Glomerular visceral epithelial cell (primary cell): ENCODE results near the gene APOA5.

Source experiments
- DNase-seq: peaks from one replicate; pipeline ENCODE4 v3.0.0-alpha.2; 2016; ENCODE audit errors: extremely low spot score

APOA5 gene

DNA sequence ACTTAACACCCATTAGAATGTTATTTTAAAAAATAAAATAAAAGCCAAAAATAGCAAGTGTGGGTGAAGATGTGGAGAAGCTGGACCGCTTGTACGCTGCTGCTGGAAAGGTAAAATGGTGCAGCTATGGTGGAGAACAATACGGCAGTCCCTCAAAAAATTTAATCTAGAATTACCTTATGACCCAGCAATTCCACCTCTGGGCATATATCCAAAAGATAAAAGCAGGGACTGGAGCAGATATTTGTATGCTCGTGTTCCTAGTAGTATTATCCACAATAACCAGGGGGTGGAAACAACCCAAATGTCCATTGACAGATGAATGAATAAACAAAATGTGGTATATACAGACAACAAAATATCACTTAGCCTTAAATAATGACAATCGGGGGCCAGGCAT is 6.1 kb upstream of the APOA5 start:
- DNase-seq: no peak

DNA sequence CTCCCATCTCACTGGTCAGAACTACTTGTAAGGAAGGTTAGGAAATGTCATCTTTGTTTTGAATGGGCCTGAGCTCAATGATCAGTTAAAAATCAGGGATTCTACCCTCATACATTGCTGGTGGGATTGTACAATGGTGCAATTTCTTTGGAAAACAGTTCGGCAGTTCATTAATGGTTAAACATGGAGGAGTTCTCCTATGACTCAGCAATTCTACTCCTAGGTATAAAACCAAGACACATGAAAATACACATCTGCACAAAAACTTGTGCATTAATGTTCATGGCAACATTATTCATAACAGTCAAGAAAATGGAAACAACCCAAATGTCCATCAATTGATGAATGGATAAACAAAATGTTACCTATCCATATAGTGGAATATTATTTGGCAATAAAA is 4.9 kb upstream of the APOA5 start:
- no peak for DNase-seq

DNA sequence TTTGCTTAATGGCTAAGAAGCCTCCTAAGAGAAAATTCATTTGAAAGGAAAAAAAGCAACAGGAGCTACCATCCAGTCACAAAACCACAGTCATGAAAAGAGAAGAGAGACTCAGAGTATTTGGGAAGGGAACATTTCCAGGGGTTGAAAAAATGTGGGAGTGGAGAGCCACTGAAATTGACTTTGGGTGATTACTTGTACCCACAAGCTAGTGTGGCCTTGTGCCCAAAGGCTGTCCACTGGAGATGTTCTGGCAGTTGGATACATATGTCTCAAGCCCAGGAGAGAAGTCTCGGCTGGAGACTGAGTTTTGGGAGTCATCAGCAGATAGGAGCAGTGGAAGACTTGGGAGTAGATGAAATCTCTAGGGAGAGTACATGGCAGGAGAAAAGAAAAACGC is 3.2 kb upstream of the APOA5 start:
- DNase-seq: no peak

DNA sequence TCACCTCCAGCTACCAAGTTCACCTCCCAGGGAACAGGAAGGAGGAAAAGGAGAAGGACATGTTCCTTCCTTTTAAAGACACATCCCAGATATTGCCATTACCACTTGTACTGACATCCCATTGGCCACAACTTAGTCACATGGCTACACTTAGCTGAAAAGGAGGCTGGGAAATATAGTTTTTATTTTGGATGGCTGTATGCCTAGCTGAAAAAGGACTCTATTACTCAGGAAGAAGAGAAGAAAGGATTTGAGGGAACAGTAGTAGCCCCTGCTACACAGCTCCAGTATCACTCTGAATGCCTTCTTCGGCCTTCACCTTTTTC is 2.1 kb upstream of the APOA5 start:
- DNase-seq: no peak

DNA sequence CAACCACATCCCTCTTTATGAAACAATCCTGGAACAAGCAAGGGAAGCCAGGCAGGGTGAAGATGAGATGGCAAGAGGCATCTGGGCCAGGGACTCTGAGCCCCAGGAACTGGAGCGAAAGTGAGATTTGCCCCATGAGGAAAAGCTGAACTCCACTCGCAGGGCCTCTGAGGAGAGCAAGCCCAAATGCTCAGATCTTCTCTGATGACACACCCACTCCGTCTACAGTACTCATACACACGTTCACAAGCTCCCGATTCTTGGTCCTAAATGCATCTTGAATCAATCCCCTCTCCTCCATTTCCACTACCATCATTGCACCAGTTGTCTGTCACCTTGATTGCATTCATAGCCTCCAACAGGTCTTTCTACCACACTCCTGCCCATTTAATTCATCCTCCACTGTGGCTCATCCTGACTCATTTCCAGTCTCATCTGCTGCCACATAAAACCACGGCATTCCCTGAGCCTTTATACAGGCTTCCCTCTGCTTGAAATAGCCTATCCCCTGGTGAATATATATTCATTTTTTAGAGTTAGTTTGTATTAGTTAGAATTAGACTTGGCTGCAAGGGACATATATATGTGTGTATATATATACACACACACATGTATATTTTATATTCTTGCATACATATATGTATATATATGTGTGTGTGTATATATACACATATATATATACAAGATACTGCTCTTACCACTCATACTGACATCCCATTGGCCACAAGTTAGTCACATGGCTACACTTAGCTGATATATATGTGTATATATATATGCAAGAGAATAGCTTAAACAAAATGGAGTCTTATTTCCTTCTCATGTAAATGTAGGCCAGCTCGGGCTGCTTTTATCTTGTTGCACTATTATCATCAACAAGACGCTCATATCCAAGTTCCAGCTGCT is 1.4 kb upstream of the APOA5 start:
- peak; percentile 61 for DNase-seq

DNA sequence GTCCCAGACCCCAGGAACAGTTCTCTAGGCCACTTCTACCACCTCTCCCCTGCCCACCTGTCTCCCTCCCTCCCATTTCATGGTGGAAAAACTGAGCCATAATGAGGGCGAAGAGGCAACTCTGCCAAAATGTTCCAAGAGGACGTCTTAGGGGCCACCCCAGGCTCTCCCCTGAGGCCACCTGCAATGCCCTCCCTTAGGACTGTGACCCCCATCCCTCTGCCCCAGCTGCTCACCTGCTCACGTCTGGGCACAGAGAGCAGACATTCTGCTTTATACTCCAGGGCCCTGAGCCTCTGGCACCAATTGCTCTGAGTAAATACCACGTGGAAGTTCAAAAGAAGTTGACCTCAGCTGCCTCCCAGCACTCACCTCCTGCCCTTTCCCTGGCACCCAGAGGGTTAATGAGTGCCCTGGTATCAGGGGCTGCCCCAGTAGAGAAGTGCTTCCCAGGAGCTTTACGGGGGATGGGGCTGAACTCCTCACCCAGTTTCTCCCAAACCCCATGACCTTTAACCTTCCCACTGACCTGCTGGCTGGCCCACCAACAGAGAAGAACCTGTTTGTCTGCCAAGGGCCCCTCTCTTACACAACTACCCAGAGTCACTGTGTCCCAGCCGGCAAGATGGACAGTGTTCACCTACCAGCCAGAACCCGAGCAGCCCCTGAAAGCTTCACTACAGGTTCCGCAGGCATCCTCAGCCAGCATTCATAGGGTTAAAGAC is 627 bp upstream of the APOA5 start:
- DNase-seq: no peak

DNA sequence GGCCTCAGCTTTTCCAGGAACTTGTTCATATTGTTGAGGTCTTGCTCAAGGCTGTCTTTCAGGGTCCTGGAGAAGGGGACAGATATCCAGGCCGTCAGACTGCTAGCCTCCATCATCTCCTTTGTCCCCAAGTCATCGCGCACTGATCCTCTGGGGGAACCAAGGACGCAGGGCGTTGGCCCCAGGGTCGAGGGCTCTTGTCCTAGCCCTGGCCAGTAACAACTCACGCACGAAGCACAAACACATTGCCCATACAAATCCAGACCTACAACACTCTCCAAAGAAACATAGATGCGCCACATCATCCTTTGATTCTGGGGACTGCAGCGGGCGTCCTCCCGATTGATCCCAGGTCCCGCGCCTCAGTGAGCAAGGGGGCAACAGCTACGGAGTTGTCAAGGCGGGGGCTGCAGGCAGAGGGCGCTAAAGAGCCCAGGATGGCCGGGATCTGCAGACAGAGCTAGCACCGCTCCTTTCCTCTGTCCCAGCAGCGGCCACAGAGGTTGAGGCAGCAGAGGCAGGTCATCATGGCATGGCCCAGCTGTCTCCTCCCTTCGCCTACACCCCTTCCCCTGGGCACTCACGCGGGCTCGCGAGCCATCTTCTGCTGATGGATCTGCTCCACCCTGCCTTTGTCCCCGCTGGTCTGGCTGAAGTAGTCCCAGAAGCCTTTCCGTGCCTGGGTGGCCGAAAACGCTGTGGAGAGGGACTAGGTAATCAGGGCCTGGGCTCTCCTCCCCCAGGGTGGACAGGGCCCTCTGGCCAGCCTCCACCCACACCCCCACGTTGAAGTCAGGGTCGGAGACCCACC is 472 bp downstream of the APOA5 start:
- peak; percentile 35 for DNase-seq

DNA sequence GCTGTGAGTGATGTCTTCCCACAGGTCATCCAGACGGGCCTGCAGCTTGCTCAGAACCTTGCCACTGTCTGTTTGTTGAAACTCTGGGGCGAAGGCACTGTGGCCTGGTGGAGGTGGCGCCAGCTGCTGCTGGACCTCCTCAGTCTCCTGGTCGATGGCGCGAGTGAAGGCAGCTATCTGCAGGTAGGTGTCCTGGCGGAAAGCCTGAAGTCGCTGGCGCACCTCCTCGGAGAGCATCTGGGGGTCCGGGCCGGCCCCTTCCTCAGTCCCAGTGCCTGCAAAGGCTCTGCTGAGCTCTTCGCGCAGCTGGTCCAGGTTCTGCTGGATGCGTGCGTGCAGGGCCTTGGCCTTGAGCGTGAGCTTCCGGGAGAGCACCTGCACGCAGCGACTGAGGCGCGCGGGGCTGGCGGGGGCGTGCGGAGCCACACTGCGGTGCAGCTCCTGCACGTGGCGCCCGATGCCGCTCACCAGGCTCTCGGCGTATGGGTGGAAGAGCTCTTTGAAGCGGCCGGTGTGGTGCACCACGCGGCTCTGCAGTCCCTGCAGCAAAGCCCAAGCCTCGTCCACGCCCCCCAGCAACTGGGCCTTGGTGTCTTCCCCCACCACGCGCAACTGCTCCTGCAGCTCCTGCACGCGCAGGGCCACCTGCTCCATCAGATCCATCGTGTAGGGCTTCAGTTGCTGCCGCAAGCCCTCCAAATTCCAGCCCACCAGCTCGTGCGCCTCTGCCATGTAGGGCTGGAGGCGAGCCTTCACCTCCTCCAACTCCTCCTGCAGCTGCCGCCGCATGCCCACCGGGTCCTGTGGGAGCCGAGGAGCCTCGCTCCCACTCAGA is 1.3 kb downstream of the APOA5 start:
- DNase-seq: no peak

DNA sequence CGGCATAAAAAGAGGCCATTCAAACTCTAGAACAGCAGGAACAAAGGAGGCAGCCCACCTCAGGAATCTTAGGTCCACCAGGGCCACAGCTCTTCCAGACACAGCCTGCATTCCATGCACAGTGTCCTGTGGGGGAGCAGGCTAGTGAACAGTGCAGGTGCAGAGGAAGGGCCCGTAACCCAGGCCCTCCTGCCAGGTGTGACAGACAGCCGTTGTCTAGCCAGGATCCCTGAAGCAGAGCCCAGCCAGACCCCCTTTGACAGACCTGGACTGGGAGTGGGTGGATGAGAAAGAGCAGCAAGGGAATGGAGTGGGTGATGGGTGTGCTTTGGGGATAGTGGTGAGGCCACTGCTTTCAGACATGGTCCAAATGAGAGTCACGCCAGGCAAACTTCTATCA is 2.7 kb downstream of the APOA5 start:
- no peak for DNase-seq

DNA sequence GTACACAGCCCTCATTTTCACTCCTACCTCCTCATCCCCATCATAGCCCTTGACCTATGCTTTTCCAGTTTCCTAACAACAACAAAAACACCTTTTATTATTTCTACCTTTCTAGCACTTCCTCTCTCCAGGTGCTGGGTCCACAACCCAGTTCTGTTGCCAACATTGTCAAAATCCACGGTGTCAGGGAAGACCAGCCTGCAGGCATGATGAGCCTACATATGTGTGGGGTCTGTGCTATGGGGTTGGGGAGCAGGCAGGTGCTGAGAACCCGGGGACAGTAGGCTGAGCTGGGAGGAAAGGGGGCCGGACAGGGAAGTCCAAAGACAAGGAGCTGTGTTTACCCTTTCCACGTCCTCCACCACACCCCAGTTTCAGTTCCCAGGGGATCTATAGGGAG is 3.1 kb downstream of the APOA5 start:
- DNase-seq: no peak

DNA sequence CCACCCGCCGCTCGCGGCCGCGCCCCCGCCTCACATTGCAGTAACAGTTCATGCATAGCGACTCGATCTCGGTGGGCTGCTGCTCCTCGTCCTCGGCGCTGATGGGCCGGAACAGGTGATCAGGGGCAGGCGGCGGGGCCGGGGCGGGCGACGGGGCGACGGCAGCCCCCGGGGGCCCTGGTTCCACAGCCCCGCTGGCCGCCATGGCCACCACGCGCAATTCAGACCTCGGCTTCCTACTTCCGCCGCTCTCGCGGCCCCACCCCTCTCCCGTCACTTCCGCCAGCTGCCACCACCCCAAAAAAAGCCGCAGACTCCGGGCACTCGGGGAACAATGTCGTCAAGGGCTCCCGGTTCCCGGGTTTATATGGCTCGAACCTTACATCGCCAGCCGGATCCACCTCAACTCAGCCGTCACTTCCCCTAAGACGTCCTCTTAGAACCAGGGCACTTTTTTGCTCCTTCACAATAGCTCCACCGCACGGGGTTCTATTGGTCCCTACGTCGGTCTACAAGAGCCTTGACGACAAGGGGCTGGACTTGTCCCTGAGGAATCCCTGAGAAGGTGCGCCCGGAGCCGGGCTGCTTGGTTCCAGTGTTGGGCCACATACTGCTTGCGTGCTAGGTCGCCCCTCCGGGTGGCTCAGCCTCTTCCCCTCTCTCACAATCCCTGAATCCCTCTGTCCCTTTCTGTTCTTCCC is 3.7 kb downstream of the APOA5 start, which contains the start of gene ZPR1:
TSS of gene ZPR1 (minus strand) at position 238 of the 701 bp plus-strand sequence. CDS start at position 205, 33 bp downstream.
- DNase-seq: peak; percentile 63

DNA sequence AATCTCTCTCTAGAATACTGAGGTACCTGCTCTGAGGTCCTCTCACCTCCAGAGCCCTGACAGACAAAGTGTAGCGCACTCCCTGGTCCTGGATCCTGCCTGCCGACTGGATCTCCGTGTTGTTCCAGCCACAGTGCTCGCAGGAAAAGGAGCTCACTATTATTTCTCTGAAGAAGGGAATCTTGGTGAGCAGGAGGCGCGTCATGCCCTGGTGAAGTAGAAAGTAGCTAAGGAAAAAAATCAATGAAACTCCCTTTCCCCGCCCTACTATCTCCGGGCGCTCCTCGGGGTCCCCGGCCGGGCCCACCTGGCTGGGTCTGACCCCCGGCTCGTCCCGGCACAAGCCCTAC is 4.3 kb downstream of the APOA5 start:
- no peak for DNase-seq

DNA sequence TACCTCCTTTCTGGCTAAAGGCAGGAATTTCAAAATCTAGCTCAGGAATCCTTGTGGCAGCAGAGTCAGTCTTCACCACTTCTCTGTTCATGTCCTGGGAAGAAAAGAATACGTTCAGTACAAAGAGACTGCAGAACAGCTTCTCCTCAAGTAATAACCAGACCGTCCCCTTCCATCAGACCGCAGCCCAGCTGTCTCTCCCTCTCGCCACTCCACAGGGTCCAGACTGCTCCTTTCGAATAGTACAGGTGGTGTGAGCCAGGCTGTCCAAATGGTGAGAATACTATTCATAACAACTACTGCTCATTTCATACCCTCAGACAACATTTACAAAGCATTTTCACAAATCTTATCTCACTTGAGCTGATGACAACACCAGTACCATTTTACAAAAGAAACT is 4.7 kb downstream of the APOA5 start:
- no peak for DNase-seq

DNA sequence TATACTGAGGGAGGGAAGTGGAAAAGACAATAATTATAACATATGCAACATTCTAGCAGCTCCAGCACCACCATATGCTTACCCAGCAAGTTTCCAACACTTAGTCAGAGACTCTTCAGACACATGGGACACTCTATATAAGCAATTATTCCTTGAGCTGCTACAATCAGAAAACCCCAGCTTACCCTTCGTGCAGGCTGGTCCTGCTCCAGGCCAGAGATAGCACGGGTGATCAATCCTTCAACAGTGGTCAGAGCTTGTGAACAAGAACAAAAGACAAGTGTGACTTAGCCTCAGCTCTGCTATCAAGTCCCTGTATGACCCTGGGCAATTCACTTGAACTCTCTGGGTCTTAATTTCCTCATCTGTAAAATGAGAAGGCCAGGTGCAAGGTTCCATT is 5.4 kb downstream of the APOA5 start:
- DNase-seq: no peak

DNA sequence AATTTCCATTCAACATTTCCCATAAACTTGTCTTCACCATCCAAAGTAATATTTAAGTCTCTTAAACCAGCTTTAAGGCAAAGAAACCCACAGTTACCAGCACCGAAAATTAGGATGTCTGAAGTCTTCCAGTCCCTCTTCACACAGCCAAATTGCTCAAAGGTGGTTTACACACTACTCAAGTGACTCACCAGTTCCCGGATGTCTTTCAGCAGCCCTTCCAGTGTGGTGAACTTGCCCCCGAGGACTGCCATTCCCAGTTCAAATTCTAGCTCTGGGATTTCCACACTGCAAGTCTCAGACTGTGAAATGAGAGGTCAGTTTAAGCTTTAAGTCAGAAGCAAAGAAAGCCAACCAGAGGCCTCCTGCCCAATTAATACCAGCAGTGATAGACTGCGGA is 9.0 kb downstream of the APOA5 start:
- DNase-seq: no peak

DNA sequence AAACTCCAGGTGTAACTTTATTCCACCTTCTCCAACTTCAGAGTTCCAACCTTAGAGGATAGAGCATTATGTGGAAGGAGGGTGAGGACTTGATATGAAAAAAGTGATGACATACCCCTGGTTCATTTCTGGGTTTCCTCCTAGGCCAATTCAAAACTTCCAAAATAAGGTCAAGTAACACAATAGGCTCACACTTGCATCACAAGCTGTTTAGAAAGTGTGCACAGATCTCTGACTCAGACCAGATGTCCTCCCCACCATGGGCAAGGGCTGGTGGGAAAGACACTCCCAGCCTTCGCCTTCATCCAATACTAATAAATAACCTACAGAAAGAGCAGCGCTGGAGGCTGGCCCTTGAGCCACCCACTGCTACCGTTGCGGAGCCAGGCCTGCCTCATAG is 13.1 kb downstream of the APOA5 start:
- DNase-seq: no peak

DNA sequence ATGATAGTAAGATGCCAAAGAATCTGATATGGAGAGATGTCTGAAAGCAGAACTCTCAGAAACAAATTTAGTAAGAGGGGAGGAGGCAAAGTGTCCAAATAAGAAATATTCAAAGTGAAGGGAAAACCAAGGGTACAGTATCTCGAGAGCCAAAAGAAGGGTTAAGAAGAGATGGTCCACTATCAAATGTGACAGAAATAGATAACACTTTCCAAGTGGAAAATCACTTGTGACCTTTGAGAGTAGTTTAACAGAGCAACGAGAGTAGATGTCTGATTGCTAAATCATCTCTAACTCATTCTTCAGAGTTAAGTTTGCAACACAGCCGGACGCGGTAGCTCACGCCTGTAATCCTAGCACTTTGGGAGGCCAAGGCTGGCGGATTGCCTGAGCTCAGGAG is 14.6 kb downstream of the APOA5 start:
- DNase-seq: no peak

DNA sequence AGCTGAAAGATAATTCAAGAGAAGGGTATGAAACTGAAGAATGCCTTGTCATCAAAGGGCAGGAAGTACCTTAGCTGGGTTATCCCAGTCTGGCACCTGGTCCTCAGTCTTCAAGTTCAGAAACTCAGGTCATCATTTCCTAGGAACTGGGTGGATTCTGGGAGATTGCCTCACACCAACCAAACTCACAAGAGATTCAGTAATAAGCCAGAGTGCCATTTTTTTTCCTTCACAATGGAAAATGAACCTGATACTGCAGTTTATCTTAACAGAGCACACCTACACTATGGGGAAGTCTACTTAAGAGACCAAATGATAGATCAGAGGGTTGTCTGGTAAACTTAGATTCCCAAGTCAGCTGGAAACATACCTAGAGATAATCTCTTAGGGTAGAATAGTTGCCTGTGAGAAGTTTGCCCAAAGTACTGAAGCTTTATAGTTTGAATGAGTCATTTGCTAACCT is 15.1 kb downstream of the APOA5 start:
- no peak for DNase-seq

DNA sequence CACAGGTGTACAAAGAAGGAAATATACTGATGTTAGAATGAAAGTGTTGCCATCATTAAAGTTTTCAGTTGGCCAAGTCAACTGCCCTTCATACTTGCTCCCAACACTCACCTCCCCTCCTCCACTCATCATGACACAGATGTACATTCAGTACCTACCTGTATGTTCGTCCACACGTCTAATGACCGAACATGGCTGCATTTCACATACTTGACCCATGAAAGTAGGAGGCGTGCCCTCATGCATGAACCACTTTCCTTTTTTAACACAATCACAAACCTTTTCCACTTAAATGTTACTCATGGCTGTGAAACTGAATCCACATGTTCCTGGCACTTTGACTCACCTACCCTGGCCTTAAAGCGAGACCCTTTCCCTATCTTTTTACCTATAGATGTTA is 15.7 kb downstream of the APOA5 start:
- DNase-seq: no peak

DNA sequence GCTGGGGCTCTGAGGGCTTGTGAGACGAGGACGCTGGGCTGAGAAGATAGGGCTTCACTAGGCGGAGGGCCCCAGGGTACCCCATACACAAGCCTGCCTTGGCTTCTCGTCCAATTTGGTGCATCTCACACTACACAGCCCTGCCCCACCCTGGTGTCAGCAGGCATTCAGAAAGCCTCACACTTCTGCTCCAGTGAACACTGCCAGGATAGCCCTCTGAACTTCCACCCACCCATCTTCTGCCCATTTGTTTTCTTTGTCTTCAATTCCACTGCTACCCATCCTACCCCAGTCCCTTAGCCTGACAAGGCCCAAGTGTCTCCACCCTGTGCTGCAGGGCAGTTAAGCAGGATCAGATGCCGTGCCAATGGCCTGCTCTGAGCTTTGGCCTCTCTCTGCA is 17.0 kb downstream of the APOA5 start:
- DNase-seq: no peak
